ENCODE results near the gene BBIP1.
"Not testable (repeated sequence)": the region's sequence is repeated elsewhere in the genome, so short reads cannot be mapped to it uniquely, and the experiment has no call there.

DNA sequence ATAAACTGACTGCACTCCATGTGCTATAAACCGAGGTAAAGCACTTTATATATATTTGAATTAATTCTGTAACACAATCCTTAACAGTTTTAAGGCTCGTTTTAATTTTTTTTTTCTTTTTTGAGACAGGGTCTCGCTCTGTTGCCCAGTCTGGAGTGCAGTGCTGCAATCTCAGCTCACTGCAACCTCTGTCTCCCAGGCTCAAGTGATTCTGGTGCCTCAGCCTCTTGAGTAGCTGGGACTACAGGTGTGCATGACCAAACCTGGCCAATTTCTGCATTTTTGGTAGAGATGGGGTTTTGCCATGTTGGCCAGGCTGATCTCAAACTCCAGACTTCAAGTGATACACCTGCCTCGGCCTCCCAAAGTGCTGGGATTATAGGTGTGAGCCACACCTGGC is 3.4 kb downstream of the BBIP1 start:
- not testable (repeated sequence) for TF ChIP-seq LARP7 (IDR thresholded peaks at IDR 0.05); BRCA1 (IDR thresholded peaks at IDR 0.05; ENCODE audit: low read depth, low read length); ZBTB40 (IDR thresholded peaks at IDR 0.05; ENCODE audit: borderline replicate concordance); ZBTB33 (IDR thresholded peaks at IDR 0.05); ZNF207 (IDR thresholded peaks at IDR 0.05; ENCODE audit: borderline replicate concordance); CREM (IDR thresholded peaks at IDR 0.05; ENCODE audit: low read depth); TCF3 (IDR thresholded peaks at IDR 0.05; ENCODE audit: borderline replicate concordance, insufficient read depth, low read depth, low read length)

Measured in GM12878 (cell line).